8988T (cell line): ENCODE results near the gene CFAP46.
"Not testable (repeated sequence)": the region's sequence is repeated elsewhere in the genome, so short reads cannot be mapped to it uniquely, and the experiment has no call there.

ENCODE experiments used
- DNase-seq: peaks from one replicate; pipeline ENCODE4 v3.0.0; 2011

Gene CFAP46

GRCh38 chr10:132943791-132944404 is 1.5 kb upstream of the CFAP46 start:
- no peak for DNase-seq

GRCh38 chr10:132943058-132943790 is 854 bp upstream of the CFAP46 start:
- no peak for DNase-seq

- no peak for DNase-seq
Observed at GRCh38 chr10:132941640-132942051, 724 bp downstream of the CFAP46 start.

- DNase-seq, result no peak
Observed at GRCh38 chr10:132940791-132941465, 1.4 kb downstream of the CFAP46 start.

GRCh38 chr10:132939957-132940790 is 2.2 kb downstream of the CFAP46 start:
- peak; percentile 85 for DNase-seq

GRCh38 chr10:132939378-132939955 is 2.9 kb downstream of the CFAP46 start:
- DNase-seq, result no peak

GRCh38 chr10:132938472-132939339 is 3.7 kb downstream of the CFAP46 start:
- peak; percentile 69 for DNase-seq

- DNase-seq, result no peak
Observed at GRCh38 chr10:132937861-132938260, 4.5 kb downstream of the CFAP46 start.

- no peak for DNase-seq
Observed at GRCh38 chr10:132934953-132935352, 7.4 kb downstream of the CFAP46 start.

- no peak for DNase-seq
Observed at GRCh38 chr10:132933308-132934042, 8.9 kb downstream of the CFAP46 start.

GRCh38 chr10:132932461-132933307 is 9.7 kb downstream of the CFAP46 start:
- DNase-seq, result no peak

GRCh38 chr10:132931258-132932250 is 10.8 kb downstream of the CFAP46 start:
- DNase-seq, result not testable (repeated sequence)

GRCh38 chr10:132930701-132931100 is 11.7 kb downstream of the CFAP46 start:
- DNase-seq, result not testable (repeated sequence)

GRCh38 chr10:132929953-132930548 is 12.3 kb downstream of the CFAP46 start:
- DNase-seq, result no peak

GRCh38 chr10:132929480-132929879 is 12.9 kb downstream of the CFAP46 start:
- DNase-seq, result no peak

- DNase-seq, result no peak
Observed at GRCh38 chr10:132928261-132928660, 14.1 kb downstream of the CFAP46 start.

- no peak for DNase-seq
Observed at GRCh38 chr10:132927824-132928223, 14.5 kb downstream of the CFAP46 start.
